H1 (cell line): ENCODE results near the gene CELF2. TPM values are rescaled to one million over a fixed set of nuclear protein-coding genes. Genes with fewer than 3 reads are reported as not detected.

ENCODE experiments used
- CTCF ChIA-PET: fragments of 300-600 bp; sonication (Branson Sonifier 250); formaldehyde crosslinking; loops from one replicate; lab custom pipeline; 2021; ENCODE audit not compliant: partially characterized antibody; lab: Charles Lee
- POLR2A ChIA-PET: fragments of 300-600 bp; sonication (Branson Sonifier 250); formaldehyde crosslinking; loops from one replicate; lab custom pipeline; 2021; ENCODE audit warnings: inconsistent platforms; ENCODE audit not compliant: partially characterized antibody; lab: Charles Lee
- DNase-seq, 2 experiments: peaks; one replicate each; pipeline versions ENCODE4 v3.0.0 to v3.0.0-alpha.2; 2010 to 2022; ENCODE audit warnings: low spot score in 2 of 2, low read depth in 1 of 2, mixed read lengths in 1 of 2
- FAIRE-seq: peaks from 2 replicates; lab custom pipeline; 2011; peaks lifted over from hg19 to GRCh38; lab: Jason Lieb, UNC
- H2AFZ ChIP-seq: 2 replicates; pipeline ENCODE4 v1.8.1; 2012; ENCODE audit warnings: low read length, inconsistent platforms
- H2AK5ac ChIP-seq: 2 replicates; pipeline ENCODE4 v1.6.1; 2013; ENCODE audit warnings: low read depth, low read length
- H2BK120ac ChIP-seq: replicated peaks from 2 replicates; pipeline ENCODE3; 2013; ENCODE audit warnings: low read depth, low read length, inconsistent platforms
- H2BK12ac ChIP-seq: 2 replicates; pipeline ENCODE4 v1.6.1; 2013; ENCODE audit warnings: low read depth, low read length
- H2BK15ac ChIP-seq: 2 replicates; pipeline ENCODE4 v1.6.1; 2013; ENCODE audit warnings: low read length
- H2BK20ac ChIP-seq: 2 replicates; pipeline ENCODE4 v1.6.1; 2013; ENCODE audit warnings: low read length
- H2BK5ac ChIP-seq: 2 replicates; pipeline ENCODE4 v1.6.1; 2013; ENCODE audit warnings: low read depth, low read length
- H3K14ac ChIP-seq: 2 replicates; pipeline ENCODE4 v1.6.1; 2013; ENCODE audit warnings: inconsistent platforms; ENCODE audit not compliant: insufficient read length
- H3K18ac ChIP-seq: 2 replicates; pipeline ENCODE4 v1.6.1; 2013; ENCODE audit warnings: low read length; ENCODE audit errors: extremely low read depth
- H3K23ac ChIP-seq: 2 replicates; pipeline ENCODE4 v1.6.1; 2013; ENCODE audit warnings: inconsistent platforms; ENCODE audit not compliant: insufficient read length
- H3K23me2 ChIP-seq: 2 replicates; pipeline ENCODE4 v1.6.1; 2013; ENCODE audit warnings: low read depth, low read length
- H3K27ac ChIP-seq: 2 replicates; pipeline ENCODE4 v1.6.1; 2011; ENCODE audit warnings: low read depth, low read length, inconsistent platforms
- H3K27me3 ChIP-seq, 4 experiments: replicated peaks in 1 of 4; 1 replicate in 1 of 4; 2 replicates in 3 of 4; pipeline versions ENCODE4 v1.6.1 to v1.8.1; 2011 to 2013; ENCODE audit warnings: low read length in 3 of 4, mild to moderate bottlenecking in 3 of 4, inconsistent platforms in 2 of 4, mixed read lengths in 2 of 4, moderate library complexity in 1 of 4; ENCODE audit not compliant: control insufficient read depth in 3 of 4, insufficient read depth in 3 of 4; ENCODE audit errors: extremely low read depth in 1 of 4
- H3K36me3 ChIP-seq, 4 experiments: 2 replicates each; pipeline versions ENCODE4 v1.6.1 to v1.8.1; 2011 to 2013; ENCODE audit warnings: mild to moderate bottlenecking in 4 of 4, low read length in 3 of 4, moderate library complexity in 2 of 4, control low read depth in 1 of 4, inconsistent platforms in 1 of 4; ENCODE audit not compliant: insufficient read depth in 4 of 4, control insufficient read depth in 2 of 4
- H3K4ac ChIP-seq: replicated peaks from 2 replicates; pipeline ENCODE3; 2013; ENCODE audit warnings: low read length, low read depth, mixed read lengths, inconsistent platforms; ENCODE audit not compliant: insufficient read length
- H3K4me1 ChIP-seq, 4 experiments: replicated peaks in 1 of 4; 1 replicate in 1 of 4; 2 replicates in 3 of 4; pipeline versions ENCODE4 v1.6.1 to v1.8.1; 2011 to 2013; ENCODE audit warnings: low read length in 3 of 4, inconsistent platforms in 2 of 4, mixed read lengths in 1 of 4; ENCODE audit not compliant: insufficient read depth in 4 of 4, control insufficient read depth in 3 of 4
- H3K4me2 ChIP-seq, 2 experiments: 2 replicates each; pipeline versions ENCODE4 v1.6.1 to v1.8.1; 2011 to 2013; ENCODE audit warnings: low read depth in 2 of 2, low read length in 2 of 2, control low read depth in 1 of 2, inconsistent platforms in 1 of 2, mild to moderate bottlenecking in 1 of 2; ENCODE audit not compliant: insufficient read depth in 1 of 2
- H3K4me3 ChIP-seq, 4 experiments: fragments of 200-600, 300-600 bp in 1 of 4; sonication (generic), shearing (Covaris generic), sonication (Bioruptor Twin) in 1 of 4; 2 replicates each; pipeline versions ENCODE4 v1.5.1 to v1.8.1; 2011 to 2016; ENCODE audit warnings: low read length in 4 of 4, low read depth in 3 of 4, control low read depth in 2 of 4, inconsistent platforms in 2 of 4, mild to moderate bottlenecking in 2 of 4, mixed read lengths in 1 of 4, moderate library complexity in 1 of 4; ENCODE audit not compliant: insufficient read depth in 2 of 4; ENCODE audit errors: extremely low read depth in 1 of 4
- H3K56ac ChIP-seq: replicated peaks from 2 replicates; pipeline ENCODE3; 2013; ENCODE audit warnings: low read depth, mild to moderate bottlenecking, mixed read lengths, low read length, inconsistent platforms; ENCODE audit not compliant: insufficient read length
- H3K79me1 ChIP-seq: 2 replicates; pipeline ENCODE4 v1.6.1; 2013; ENCODE audit warnings: low read depth, low read length, control low read depth
- H3K79me2 ChIP-seq, 2 experiments: 2 replicates each; pipeline versions ENCODE4 v1.6.1 to v1.8.1; 2012 to 2013; ENCODE audit warnings: low read length in 2 of 2, mild to moderate bottlenecking in 2 of 2, inconsistent platforms in 1 of 2; ENCODE audit not compliant: insufficient read depth in 2 of 2, control insufficient read depth in 1 of 2
- H3K9ac ChIP-seq, 4 experiments: replicated peaks in 1 of 4; 1 replicate in 1 of 4; 2 replicates in 3 of 4; pipeline versions ENCODE4 v1.6.1 to v1.8.1; 2011 to 2013; ENCODE audit warnings: low read depth in 3 of 4, low read length in 3 of 4, control low read depth in 2 of 4, mild to moderate bottlenecking in 2 of 4, moderate library complexity in 2 of 4, inconsistent platforms in 1 of 4; ENCODE audit errors: extremely low read depth in 1 of 4
- H3K9me3 ChIP-seq, 2 experiments: 2 replicates each; pipeline versions ENCODE4 v1.6.1 to v1.8.1; 2012 to 2013; ENCODE audit warnings: mild to moderate bottlenecking in 2 of 2, moderate library complexity in 2 of 2, control low read depth in 1 of 2, inconsistent platforms in 1 of 2, low read depth in 1 of 2, low read length in 1 of 2, mixed read lengths in 1 of 2; ENCODE audit not compliant: insufficient read depth in 2 of 2
- H4K20me1 ChIP-seq, 2 experiments: replicated peaks in 1 of 2; 2 replicates each; pipeline versions ENCODE3 to v1.8.1; 2011 to 2013; ENCODE audit warnings: inconsistent platforms in 2 of 2, low read length in 2 of 2, mild to moderate bottlenecking in 1 of 2; ENCODE audit not compliant: insufficient read depth in 2 of 2, control insufficient read depth in 1 of 2
- H4K5ac ChIP-seq: 2 replicates; pipeline ENCODE4 v1.6.1; 2013; ENCODE audit warnings: low read length, low read depth, mixed read lengths, inconsistent platforms; ENCODE audit not compliant: insufficient read length
- H4K8ac ChIP-seq: 2 replicates; pipeline ENCODE4 v1.8.0; 2013; ENCODE audit warnings: mild to moderate bottlenecking, moderate library complexity, low read length, inconsistent platforms; ENCODE audit not compliant: insufficient read depth; ENCODE audit errors: extremely low read depth
- H4K91ac ChIP-seq: replicated peaks from 2 replicates; pipeline ENCODE3; 2013; ENCODE audit warnings: low read length, mixed read lengths, inconsistent platforms; ENCODE audit not compliant: insufficient read length
- BRCA1 ChIP-seq: IDR thresholded peaks from 2 replicates; pipeline ENCODE4 v1.6.1; 2012; ENCODE audit warnings: low read depth, low read length, improper control_type of control experiment
- CHD2 ChIP-seq: IDR thresholded peaks from 2 replicates; pipeline ENCODE4 v1.6.1; 2012; ENCODE audit warnings: low read length, improper control_type of control experiment
- FOSL1 ChIP-seq: IDR thresholded peaks from 2 replicates; pipeline ENCODE4 v1.6.1; 2011; ENCODE audit warnings: mild to moderate bottlenecking, low read depth, low read length, moderate library complexity; ENCODE audit not compliant: insufficient read depth
- HDAC6 ChIP-seq: IDR thresholded peaks from one replicate; pipeline ENCODE4 v1.7.1; 2012; ENCODE audit warnings: low read depth, mild to moderate bottlenecking, inconsistent platforms, low read length, moderate library complexity
- NRF1 ChIP-seq: IDR thresholded peaks from 2 replicates; pipeline ENCODE4 v1.6.1; 2011; ENCODE audit warnings: mild to moderate bottlenecking, low read depth, low read length, improper control_type of control experiment
- RAD21 ChIP-seq, 2 experiments: IDR thresholded peaks in 1 of 2; conservative IDR thresholded peaks in 1 of 2; 2 replicates each; pipeline ENCODE4 v1.6.1; 2011; ENCODE audit warnings: low read depth in 2 of 2, low read length in 2 of 2, improper control_type of control experiment in 1 of 2, inconsistent platforms in 1 of 2, mild to moderate bottlenecking in 1 of 2, moderate library complexity in 1 of 2
- RBBP5 ChIP-seq: IDR thresholded peaks from 2 replicates; pipeline ENCODE4 v1.7.1; 2012; ENCODE audit warnings: low read depth, mild to moderate bottlenecking, inconsistent platforms, low read length, moderate library complexity, borderline replicate concordance
- SRF ChIP-seq: IDR thresholded peaks from 2 replicates; pipeline ENCODE4 v1.6.1; 2011; ENCODE audit warnings: mild to moderate bottlenecking, low read depth, low read length, moderate library complexity
- SUZ12 ChIP-seq: fragments of 200-600 bp; sonication (generic); IDR thresholded peaks from 2 replicates; pipeline ENCODE4 v1.6.1; 2012; ENCODE audit warnings: mild to moderate bottlenecking, inconsistent platforms, low read length, moderate library complexity, mixed read lengths
- TAF7 ChIP-seq: optimal IDR thresholded peaks from 2 replicates; pipeline ENCODE3; 2011; ENCODE audit warnings: low read depth, mild to moderate bottlenecking, inconsistent platforms, low read length, moderate library complexity, borderline replicate concordance
- WGBS, 2 experiments: shearing (Covaris generic) in 1 of 2; methylation state at CpG; one replicate each; pipeline versions ENCODE4 v1.1.6 to v1.1.7; 2013 to 2015; ENCODE audit warnings: low lambda C conversion rate in 2 of 2, mixed read lengths in 2 of 2, inconsistent platforms in 1 of 2, low coverage in 1 of 2, missing lambda C conversion rate in 1 of 2; ENCODE audit not compliant: insufficient replicate concordance in 2 of 2, insufficient coverage in 1 of 2, insufficient read length in 1 of 2; ENCODE audit errors: extremely low coverage in 1 of 2, missing lambda C conversion rate in 1 of 2; 5-methylcytosine and 5-hydroxymethylcytosine counted together
- polyA plus RNA-seq, 7 experiments: library from polyadenylated mRNA; depleted of rRNA in 3 of 7; stranded (reverse) in 5 of 7; unstranded in 2 of 7; fragments of >200 nt in 5 of 7; fragments of 200-250 nt in 2 of 7; gene quantifications; 1 replicate in 5 of 7; 2 replicates in 1 of 7; 4 replicates in 1 of 7; pipeline versions ENCODE4 v1.2.1 to v1.2.3, GENCODE V29; 2011 to 2013; ENCODE audit warnings: missing spikeins in 2 of 7, mixed read lengths in 2 of 7
- total RNA-seq: library from RNA; stranded (reverse); fragmentation: NEBNext Ultra II Directional; extraction: Animal tissue kit (Norgen Biotek cat#: 25700); gene quantifications from 2 replicates; pipeline ENCODE4 v1.2.1, GENCODE V29; 2021
- TF ChIP-seq, protein P1 (sequence below): IDR thresholded peaks from 2 replicates; pipeline ENCODE4 v1.6.1; 2012; ENCODE audit warnings: inconsistent platforms

Gene CELF2
- total and polyA plus RNA-seq, 2 of the 8 experiments (the other 6 are each of a cell fraction or from before 2014, with no cell fraction given): 18.3 to 22.7 TPM

GRCh38 chr10:11243425-11244222 lies 226.0 kb downstream of the CELF2 start:
- no peak for DNase-seq
- TF ChIP-seq NRF1 (no peak), SUZ12 (no peak), SRF (no peak), BRCA1 (no peak), FOSL1 (no peak), RBBP5 (no peak), CHD2 (no peak), RAD21 (IDR thresholded peaks at IDR 0.05 in 1 of 2, conservative IDR thresholded peaks at IDR 0.05 in 1 of 2; ENCODE audit: low read depth in 2 of 2, low read length in 2 of 2) (no peak), TAF7 (no peak), HDAC6 (no peak)
- TF ChIP-seq, protein P1, sequence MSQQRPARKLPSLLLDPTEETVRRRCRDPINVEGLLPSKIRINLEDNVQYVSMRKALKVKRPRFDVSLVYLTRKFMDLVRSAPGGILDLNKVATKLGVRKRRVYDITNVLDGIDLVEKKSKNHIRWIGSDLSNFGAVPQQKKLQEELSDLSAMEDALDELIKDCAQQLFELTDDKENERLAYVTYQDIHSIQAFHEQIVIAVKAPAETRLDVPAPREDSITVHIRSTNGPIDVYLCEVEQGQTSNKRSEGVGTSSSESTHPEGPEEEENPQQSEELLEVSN: no peak

More at GRCh38 chr10:11243425-11244222, 226.0 kb downstream of the CELF2 start:
- no peak for FAIRE-seq
- no peaks in the 10 kb centered on the region for H3K36me3 ChIP-seq
- 0 out of 2 replicates have a peak, but pooled peaks cover 2% of the 10 kb centered on the region for H3K79me1 ChIP-seq
- no peak overlapping the region for H3K4ac ChIP-seq
- H4K8ac ChIP-seq: no peak overlapping the region
- H3K4me1 ChIP-seq: peaks cover 0 to 5% (median under 1%) of the 10 kb centered on the region in 4 experiments; a peak in 3 of 7 replicates
- H2AK5ac ChIP-seq: no peak overlapping the region
- no peaks in the 10 kb centered on the region for H3K9me3 ChIP-seq
- H3K14ac ChIP-seq: no peak overlapping the region
- no peak overlapping the region for H3K9ac ChIP-seq
- no peak overlapping the region for H3K27ac ChIP-seq
- ChIA-PET POLR2A (interaction anchor here (1.5 kb wide), 1 partner anchor 33 kb away, joined by 3 read pairs; no protein-coding TSS in a partner anchor), CTCF (interaction anchor here (0.6 to 1.7 kb wide), 4 partner anchors 8 to 1128 kb away, joined by 3 to 4 read pairs (median 3); no protein-coding TSS in a partner anchor)
- H3K27me3 ChIP-seq: no peaks in the 10 kb centered on the region
- H2BK15ac ChIP-seq: no peak overlapping the region
- no peaks in the 10 kb centered on the region for H3K23me2 ChIP-seq
- H3K4me2 ChIP-seq: no peak overlapping the region
- 91% methylated on average over 12 of the region's 12 CpGs; no CpG with 5 or more reads in 1 of the 2 experiments for WGBS, 2 experiments
- H2AFZ ChIP-seq: no peak overlapping the region
- H3K56ac ChIP-seq: no peak overlapping the region
- no peak overlapping the region for H4K5ac ChIP-seq
- no peaks in the 10 kb centered on the region for H4K20me1 ChIP-seq
- H3K4me3 ChIP-seq: no peak overlapping the region
- H3K79me2 ChIP-seq: no peaks in the 10 kb centered on the region
- H2BK5ac ChIP-seq: no peak overlapping the region
- H2BK120ac ChIP-seq: no peak overlapping the region
- no peak overlapping the region for H2BK20ac ChIP-seq
- no peak overlapping the region for H2BK12ac ChIP-seq
- H3K18ac ChIP-seq: no peak overlapping the region
- H4K91ac ChIP-seq: no peak overlapping the region
- H3K23ac ChIP-seq: no peak overlapping the region
